KOPT-K1 (cell line): ENCODE results near the gene TCF19.
"Not testable (repeated sequence)": the region's sequence is repeated elsewhere in the genome, so short reads cannot be mapped to it uniquely, and the experiment has no call there.

Source experiments
- H3K27ac ChIP-seq: fragments of 200-600 bp; sonication (generic); 2 replicates; pipeline ENCODE4 v1.5.1; 2016; ENCODE audit warnings: antibody characterized with exemption, mild to moderate bottlenecking, low read depth, low read length; ENCODE audit not compliant: poor library complexity, severe bottlenecking
- H3K36me3 ChIP-seq: fragments of 200-600 bp; sonication (generic); 2 replicates; pipeline ENCODE4 v1.5.1; 2017; ENCODE audit warnings: antibody characterized with exemption, mild to moderate bottlenecking, low read length, moderate library complexity; ENCODE audit not compliant: insufficient read depth
- H3K9me3 ChIP-seq: fragments of 200-600 bp; sonication (generic); 2 replicates; pipeline ENCODE4 v1.5.1; 2017; ENCODE audit warnings: antibody characterized with exemption, low read length, mild to moderate bottlenecking; ENCODE audit not compliant: insufficient read depth, poor library complexity, severe bottlenecking

Gene TCF19

DNA sequence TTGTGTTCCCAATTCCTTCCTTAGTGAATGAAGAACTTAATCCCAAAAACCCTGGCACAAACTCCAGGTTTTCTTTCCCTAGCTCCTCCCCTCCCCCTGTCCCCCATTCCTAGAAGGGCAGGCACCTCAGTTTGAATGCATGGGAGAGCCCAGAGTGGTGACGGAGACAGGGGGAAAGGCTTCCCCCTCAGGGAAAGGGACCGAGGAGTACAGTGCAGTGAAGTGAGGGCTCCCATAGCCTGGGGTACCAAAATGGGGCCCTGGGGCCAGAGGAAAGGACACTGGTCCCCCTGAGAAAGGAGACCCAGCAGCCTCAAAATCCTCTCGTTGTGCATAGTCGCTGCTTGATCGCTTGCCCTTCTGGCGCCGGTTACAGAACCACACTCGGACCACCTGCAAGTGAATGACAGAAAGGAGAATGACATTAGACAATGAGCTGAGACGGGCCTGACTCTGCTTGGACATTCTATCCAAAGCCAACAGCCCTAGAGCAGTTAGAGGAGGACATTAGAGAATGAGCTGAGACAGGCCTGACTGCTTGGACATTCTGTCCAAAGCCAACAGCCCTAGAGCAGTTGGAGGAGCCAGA, 6.2 kb downstream of the TCF19 start:
- not testable (repeated sequence) for H3K27ac ChIP-seq, H3K9me3 ChIP-seq
- peaks cover 57% of the 10 kb centered on the region for H3K36me3 ChIP-seq

DNA sequence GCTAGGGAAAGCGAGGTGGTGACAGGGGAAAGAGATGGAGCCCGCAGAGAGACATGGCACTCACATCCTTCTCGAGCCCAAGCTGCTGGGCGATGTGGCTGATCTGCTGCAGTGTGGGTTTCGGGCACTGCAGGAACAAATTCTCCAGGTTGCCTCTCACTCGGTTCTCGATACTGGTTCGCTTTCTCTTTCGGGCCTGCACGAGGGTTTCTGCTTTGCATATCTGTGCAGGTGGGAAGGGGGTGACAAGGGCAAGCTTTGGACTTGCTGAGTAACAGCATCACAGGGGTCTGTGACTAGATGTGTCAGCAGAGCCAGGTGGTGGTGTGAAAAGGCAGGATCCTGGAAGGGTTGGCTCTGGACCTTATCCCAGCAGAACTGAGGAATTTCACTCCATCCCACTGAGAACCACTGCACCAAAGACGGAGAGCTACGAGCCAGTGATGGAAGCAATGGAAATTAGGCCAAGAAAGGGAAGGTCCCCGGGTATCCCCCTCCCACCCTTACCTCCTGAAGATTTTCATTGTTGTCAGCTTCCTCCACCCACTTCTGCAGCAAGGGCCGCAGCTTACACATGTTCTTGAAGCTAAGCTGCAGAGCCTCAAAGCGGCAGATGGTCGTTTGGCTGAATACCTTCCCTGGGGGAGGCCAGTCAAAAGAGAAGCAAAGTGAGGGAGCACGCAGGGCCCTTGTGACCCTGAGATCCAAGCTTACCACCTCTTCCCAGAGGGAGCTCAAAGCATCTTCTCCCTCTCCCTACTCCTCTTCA, 6.9 kb downstream of the TCF19 start:
- not testable (repeated sequence) for H3K27ac ChIP-seq, H3K9me3 ChIP-seq
- peaks cover 51% of the 10 kb centered on the region for H3K36me3 ChIP-seq

DNA sequence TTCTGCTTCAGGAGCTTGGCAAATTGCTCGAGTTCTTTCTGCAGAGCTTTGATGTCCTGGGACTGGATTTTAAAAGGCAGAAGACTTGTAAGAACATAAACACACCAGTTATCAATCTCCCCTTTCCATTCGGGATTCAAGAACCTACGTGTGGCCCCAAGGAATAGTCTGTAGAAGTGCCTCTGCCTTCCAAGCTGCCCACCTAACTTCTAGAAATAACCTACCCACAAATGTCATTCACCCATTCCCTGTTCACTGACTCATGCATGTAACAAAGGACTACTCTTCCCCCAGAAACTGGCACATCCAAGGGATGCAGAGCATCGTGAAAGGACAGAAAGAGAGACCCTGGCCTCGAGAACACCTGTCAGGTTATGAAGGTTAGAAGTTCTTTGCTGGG, 7.6 kb downstream of the TCF19 start:
- no peak overlapping the region for H3K27ac ChIP-seq
- peaks cover 44% of the 10 kb centered on the region for H3K36me3 ChIP-seq
- H3K9me3 ChIP-seq: no peaks in the 10 kb centered on the region

DNA sequence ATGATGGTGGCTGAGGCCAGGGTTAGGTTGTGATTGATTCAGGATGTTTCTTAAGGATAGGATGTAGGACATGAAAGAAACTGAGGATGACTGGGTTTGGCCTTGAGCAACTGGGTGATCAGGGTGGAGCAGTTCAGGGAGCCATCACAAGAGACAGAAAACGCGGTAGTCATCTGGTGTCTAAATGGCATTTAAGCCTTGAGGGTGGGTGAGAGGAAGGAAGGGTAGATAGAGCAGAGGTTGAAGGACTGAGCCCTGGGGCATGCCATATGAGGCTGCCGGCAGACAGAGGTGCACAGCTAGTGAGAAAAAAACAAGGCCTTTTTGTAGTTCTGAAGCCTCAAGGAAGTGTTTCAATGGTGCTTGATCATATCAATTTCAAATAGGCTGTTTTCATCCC, 10.2 kb downstream of the TCF19 start:
- Histone ChIP-seq H3K36me3 (peaks cover 18% of the 10 kb centered on the region), H3K9me3 (no peaks in the 10 kb centered on the region), H3K27ac (no peak overlapping the region)

DNA sequence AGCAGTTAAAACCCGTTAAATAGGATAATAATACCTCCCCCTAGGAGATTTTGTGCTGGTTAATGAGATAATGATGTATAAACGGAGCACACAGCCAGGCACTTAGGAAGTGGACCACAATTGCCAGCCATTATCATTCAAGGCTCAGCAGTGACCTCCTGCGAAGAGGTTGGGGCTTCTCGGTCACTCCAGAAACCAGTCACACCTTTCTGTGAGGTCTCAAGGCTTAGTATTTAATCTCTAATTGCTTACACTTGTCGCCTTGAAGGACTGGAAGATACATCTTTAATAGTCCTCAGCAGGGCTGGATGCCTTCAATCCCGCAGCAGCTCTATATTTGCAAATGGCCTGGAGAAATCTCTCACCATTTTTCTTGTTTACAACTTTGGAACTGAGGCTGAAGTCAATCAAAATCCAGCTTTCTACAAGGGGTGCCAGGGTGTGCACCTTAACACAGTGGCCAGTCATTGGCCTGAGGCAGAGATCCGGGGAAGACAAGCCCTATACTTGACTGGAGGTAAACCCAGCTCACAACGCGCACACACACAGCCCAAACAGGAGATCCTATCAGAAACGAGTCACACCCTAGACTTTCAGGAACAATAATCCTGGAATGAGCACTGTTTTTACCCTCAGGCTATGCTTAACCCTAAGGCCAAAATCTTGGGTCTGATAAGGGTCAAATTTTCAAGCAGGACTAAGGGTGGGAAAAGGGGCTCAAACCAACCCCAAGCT, 10.9 kb downstream of the TCF19 start:
- Histone ChIP-seq H3K27ac (no peak overlapping the region), H3K9me3 (no peaks in the 10 kb centered on the region), H3K36me3 (peaks cover 11% of the 10 kb centered on the region; the same call in 1 of the 2 replicates)

DNA sequence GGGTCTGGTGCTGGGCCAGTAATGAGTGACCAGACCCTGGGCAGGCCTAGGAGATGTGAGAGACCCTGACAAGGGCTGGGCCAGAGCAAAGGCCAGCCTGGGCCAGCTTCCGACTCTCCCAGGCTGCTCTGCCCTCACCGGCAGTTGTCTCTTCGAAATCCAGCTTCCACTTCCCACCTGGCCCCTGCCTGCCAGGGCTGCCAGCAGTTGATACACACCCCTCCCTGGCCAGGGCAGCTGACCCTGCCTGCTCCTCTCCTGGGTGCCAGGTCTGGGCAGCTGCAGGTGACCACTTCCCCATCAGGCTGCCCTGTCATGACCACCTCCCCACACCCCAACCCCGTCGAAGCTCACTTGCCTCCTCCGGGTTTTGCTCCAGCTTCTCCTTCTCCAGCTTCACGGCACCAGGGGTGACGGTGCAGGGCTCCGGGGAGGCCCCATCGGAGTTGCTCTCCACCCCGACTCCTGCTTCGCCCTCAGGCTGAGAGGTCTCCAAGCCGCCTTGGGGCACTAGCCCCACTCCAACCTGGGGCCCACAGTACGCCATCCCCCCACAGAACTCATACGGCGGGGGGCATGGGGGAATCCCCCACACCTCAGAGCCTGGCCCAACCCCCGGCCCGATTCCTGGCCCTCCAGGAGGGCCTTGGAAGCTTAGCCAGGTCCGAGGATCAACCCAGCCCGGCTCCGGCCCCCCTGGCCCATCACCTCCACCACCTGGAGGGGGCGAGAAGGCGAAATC, 11.6 kb downstream of the TCF19 start:
- peaks cover 11% of the 10 kb centered on the region; the same call in 1 of the 2 replicates for H3K36me3 ChIP-seq
- not testable (repeated sequence) for H3K27ac ChIP-seq, H3K9me3 ChIP-seq

DNA sequence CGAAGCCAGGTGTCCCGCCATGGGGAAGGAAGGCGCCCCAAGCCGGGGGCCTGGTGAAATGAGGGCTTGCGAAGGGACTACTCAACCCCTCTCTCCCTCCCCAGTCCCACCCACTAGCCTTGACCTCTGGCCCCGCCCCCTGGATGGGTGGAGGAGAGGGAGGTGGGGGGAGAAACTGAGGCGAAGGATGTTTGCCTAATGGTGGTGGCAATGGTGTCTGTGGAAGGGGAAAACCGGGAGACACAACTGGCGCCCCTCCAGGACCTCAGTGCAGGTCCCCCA, 12.2 kb downstream of the TCF19 start, which contains the start of gene POU5F1:
TSS of gene POU5F1 (minus strand) at position 83 of the 282 bp plus-strand sequence. CDS start at position 21, 62 bp downstream.
- H3K36me3 ChIP-seq: peaks cover 8% of the 10 kb centered on the region; the same call in 1 of the 2 replicates
- no peak within 1 kb of the TSS for H3K27ac ChIP-seq
- H3K9me3 ChIP-seq: no peaks in the 10 kb centered on the region

DNA sequence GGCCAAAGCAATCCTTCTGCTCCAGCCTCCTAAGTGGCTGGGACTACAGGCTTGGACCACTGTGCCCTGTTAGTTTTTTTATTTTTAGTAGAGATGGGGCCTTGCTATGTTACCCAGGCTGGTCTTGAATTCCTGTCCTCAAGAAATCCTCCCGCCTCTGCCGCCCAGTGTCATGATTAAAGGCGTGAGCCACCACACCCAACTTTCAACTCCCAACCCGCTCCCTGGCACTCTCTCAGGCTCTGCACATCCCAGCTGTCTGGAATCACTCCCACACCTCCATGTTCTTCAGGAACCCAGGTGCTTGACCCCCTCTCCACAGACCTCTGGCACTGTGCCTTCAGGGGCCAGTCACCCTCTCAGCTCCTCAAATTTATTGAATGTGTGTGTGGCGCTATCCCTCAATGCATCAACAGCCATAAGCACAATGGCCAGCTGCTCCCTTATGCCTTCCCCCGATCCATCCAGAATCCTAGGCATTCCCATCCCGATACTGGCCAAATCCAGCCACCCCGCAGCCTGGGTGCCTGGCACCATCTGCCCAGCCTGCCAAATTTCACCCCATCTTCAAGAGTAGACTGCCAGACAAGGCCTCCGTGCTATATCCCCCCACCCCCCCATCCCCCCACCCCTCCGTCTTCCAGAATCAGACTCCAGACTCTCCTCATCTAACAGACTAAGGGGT, 12.7 kb downstream of the TCF19 start:
- Histone ChIP-seq H3K36me3 (peaks cover 2% of the 10 kb centered on the region; the same call in 1 of the 2 replicates), H3K27ac (no peak overlapping the region), H3K9me3 (no peaks in the 10 kb centered on the region)

DNA sequence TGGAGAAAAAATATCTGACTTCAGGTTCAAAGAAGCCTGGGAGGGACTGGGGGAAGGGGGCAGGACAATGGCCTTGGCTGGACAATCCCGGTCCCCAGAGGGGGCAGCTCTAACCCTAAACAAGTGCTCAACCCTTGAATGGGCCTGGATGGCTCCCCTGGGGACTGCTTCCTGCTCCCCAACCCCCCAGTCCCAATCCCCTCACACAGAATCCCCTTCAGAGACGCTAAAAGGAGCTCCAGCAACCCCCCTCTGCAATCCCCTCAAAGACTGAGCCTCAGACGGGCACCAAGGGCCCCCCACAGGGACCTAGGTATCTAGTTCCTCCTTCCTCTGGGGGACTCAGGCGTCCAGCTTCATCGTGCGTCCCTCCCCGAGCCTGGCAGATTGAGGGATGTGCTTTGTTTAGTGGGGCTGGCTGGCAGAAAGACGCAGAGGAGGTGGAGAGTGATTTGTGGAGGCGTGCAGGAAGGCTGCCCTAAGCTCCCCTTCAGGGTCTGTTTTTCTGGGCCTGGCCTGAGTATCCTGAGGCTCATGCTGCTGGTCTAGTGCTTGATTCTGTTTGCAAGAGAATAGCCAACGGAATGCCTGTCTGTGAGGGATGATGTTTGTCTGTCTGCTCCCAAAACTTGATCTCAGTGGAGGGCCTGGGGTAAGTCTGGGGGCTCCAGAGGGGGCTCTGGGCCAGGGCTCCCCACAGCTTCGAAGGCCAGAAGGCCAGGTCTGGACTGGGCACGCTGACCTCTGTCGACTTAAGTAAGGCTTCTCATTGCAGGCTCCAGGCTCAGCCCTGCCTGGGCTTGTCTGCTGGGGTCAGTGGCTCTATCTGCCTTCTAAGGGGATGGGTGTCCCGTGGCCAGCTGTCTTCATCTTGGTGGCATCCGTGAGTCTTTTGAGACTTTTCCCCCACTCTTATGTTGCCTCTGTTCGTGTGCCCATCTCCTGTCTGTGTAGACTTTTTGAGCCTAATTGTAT, 13.8 kb downstream of the TCF19 start:
- Histone ChIP-seq H3K27ac (no peak overlapping the region), H3K9me3 (no peaks in the 10 kb centered on the region), H3K36me3 (no peaks in the 10 kb centered on the region)

DNA sequence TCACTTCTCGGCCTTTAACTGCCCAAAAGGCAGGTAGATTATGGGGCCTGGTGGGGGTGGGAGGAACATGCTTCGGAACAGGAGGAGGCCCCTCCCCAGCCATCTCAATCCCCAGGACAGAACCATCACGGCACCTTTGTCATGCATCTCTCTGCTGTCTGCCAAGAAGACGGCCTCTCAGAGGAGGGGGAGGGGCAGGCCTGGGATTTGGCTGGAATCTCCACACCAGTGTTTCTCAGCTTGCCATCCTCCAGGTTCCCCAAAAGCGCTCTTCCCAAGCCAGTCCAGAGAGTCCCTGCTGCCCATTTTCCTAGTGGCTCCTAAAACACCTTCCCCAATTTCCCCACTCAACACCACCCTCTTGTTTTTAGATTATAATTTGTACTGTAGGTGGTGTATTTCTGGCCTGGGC, 14.6 kb downstream of the TCF19 start:
- Histone ChIP-seq H3K36me3 (no peaks in the 10 kb centered on the region), H3K27ac (no peak overlapping the region), H3K9me3 (no peaks in the 10 kb centered on the region)

DNA sequence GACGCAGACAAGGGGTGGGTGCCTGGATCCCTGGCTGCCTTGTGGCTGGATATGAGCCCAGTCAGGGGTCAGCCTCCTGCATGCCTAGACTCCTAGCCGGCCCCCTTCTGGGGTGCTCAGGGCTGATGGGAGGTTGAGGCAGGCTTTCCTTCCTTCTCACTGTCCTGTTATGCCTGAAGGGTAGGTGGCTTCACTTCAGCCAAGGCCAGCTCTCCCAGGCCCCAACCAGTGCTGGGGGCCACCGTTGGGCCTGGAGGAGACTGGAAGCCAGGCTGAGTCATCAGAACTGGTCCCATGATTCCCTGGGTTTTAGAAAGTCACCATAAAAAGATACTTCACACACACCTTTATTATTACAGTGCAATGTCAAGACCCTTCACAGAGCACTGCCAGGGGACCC, 15.0 kb downstream of the TCF19 start:
- Histone ChIP-seq H3K9me3 (no peaks in the 10 kb centered on the region), H3K27ac (no peak overlapping the region), H3K36me3 (no peaks in the 10 kb centered on the region)

DNA sequence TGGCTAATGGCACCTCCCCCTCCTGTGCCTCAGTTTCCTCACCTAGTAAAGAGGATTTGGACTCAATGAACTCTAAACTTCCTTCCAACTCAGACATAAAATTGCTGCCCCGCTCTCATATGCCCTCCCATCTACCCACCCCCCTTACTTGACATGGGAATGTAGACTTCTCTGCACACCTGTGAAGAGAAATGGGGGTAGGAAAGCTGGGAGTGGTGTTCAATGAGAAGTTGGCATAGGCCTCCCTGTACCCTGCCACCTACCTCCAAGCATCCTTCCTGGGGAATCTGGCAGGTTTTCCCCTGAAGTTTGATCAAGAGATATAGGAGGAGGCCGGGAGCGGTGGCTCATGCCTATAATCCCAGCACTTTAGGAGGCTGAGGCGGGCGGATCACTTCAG, 16.0 kb downstream of the TCF19 start:
- Histone ChIP-seq H3K9me3 (no peaks in the 10 kb centered on the region), H3K36me3 (no peaks in the 10 kb centered on the region), H3K27ac (no peak overlapping the region)

DNA sequence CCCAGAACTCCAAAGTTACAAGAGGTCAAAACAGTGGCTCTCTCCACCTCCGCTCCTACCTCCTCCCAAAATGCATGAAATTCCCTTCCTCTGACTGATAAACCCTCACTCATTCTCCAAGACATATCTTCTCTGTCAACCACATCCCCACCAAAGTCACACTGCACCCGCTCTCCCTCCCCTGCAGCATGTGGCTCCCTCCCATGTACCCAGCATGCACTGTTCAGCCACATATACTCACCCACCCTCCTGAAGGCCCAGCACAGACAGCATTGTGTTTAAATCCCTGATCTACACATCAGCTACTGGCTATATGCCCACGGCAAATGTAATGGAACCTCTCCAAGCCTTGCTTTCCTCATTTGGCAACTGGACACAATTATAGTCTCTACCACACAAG, 17.6 kb downstream of the TCF19 start:
- Histone ChIP-seq H3K27ac (peak overlapping the region; percentile 3), H3K9me3 (no peaks in the 10 kb centered on the region), H3K36me3 (no peaks in the 10 kb centered on the region)
